ENCODE results near the gene PTH2R.
"Not testable (repeated sequence)": the region's sequence is repeated elsewhere in the genome, so short reads cannot be mapped to it uniquely, and the experiment has no call there.

The PTH2R gene

GRCh38 chr2:208437755-208438154, 31.2 kb downstream of the PTH2R start:
- no peaks in the 10 kb centered on the region for H3K9me3 Mint-ChIP-seq
- DNase-seq (no peak), ATAC-seq (replicated peaks) (no peak)
- H3K27ac Mint-ChIP-seq = no peak overlapping the region
- H3K27me3 Mint-ChIP-seq = peaks cover 3 to 5% of the 10 kb centered on the region in 2 donors
- no peaks in the 10 kb centered on the region for H3K4me1 Mint-ChIP-seq
- no peaks in the 10 kb centered on the region for H3K36me3 Mint-ChIP-seq
- no peak overlapping the region for H3K4me3 Mint-ChIP-seq

- DNase-seq = no peak
- no peak for ATAC-seq (replicated peaks)
- Mint-ChIP-seq H3K9me3 (no peaks in the 10 kb centered on the region), H3K36me3 (no peaks in the 10 kb centered on the region), H3K27ac (no peak overlapping the region), H3K4me1 (no peaks in the 10 kb centered on the region), H3K4me3 (no peak overlapping the region), H3K27me3 (no peaks in the 10 kb centered on the region)
Measured at GRCh38 chr2:208440716-208441115, 34.1 kb downstream of the PTH2R start.

GRCh38 chr2:208441951-208442350, 35.4 kb downstream of the PTH2R start:
- no peaks in the 10 kb centered on the region for H3K27me3 Mint-ChIP-seq
- no peak for ATAC-seq (replicated peaks)
- H3K27ac Mint-ChIP-seq = no peak overlapping the region

GRCh38 chr2:208447447-208447846, 40.9 kb downstream of the PTH2R start:
- not testable (repeated sequence) for H3K27ac Mint-ChIP-seq; H3K36me3 Mint-ChIP-seq; H3K9me3 Mint-ChIP-seq; H3K27me3 Mint-ChIP-seq; H3K4me1 Mint-ChIP-seq; H3K4me3 Mint-ChIP-seq; DNase-seq; ATAC-seq (replicated peaks)

More at GRCh38 chr2:208441951-208442350, 35.4 kb downstream of the PTH2R start:
- DNase-seq = no peak
- no peaks in the 10 kb centered on the region for H3K4me1 Mint-ChIP-seq
- H3K4me3 Mint-ChIP-seq = no peak overlapping the region
- no peaks in the 10 kb centered on the region for H3K36me3 Mint-ChIP-seq
- H3K9me3 Mint-ChIP-seq = no peaks in the 10 kb centered on the region

GRCh38 chr2:208451061-208451460, 44.5 kb downstream of the PTH2R start:
- Mint-ChIP-seq H3K9me3 (no peaks in the 10 kb centered on the region), H3K27ac (no peak overlapping the region), H3K4me3 (no peak overlapping the region), H3K27me3 (peaks cover 0 to 6% of the 10 kb centered on the region in 2 donors), H3K4me1 (no peaks in the 10 kb centered on the region), H3K36me3 (no peaks in the 10 kb centered on the region)
- no peak for ATAC-seq (replicated peaks)
- DNase-seq = no peak

- H3K27ac Mint-ChIP-seq = no peak overlapping the region
- peaks cover 3 to 5% of the 10 kb centered on the region in 2 donors for H3K9me3 Mint-ChIP-seq
- no peaks in the 10 kb centered on the region for H3K36me3 Mint-ChIP-seq
- peaks cover 6 to 18% of the 10 kb centered on the region in 2 donors for H3K27me3 Mint-ChIP-seq
- no peak overlapping the region for H3K4me3 Mint-ChIP-seq
- DNase-seq (no peak), ATAC-seq (replicated peaks) (no peak)
- no peaks in the 10 kb centered on the region for H3K4me1 Mint-ChIP-seq
Measured at GRCh38 chr2:208454861-208455260, 48.3 kb downstream of the PTH2R start.

- H3K9me3 Mint-ChIP-seq = peaks cover 2 to 3% of the 10 kb centered on the region in 2 donors
- no peak overlapping the region for H3K27ac Mint-ChIP-seq
- no peaks in the 10 kb centered on the region for H3K4me1 Mint-ChIP-seq
- no peaks in the 10 kb centered on the region for H3K36me3 Mint-ChIP-seq
- DNase-seq (no peak), ATAC-seq (replicated peaks) (no peak)
- H3K27me3 Mint-ChIP-seq = peaks cover 16 to 21% of the 10 kb centered on the region in 2 donors
- H3K4me3 Mint-ChIP-seq = no peak overlapping the region
Measured at GRCh38 chr2:208463721-208464120, 57.1 kb downstream of the PTH2R start.

GRCh38 chr2:208464205-208464604, 57.6 kb downstream of the PTH2R start:
- ATAC-seq (replicated peaks) (no peak), DNase-seq (no peak)
- H3K9me3 Mint-ChIP-seq = no peaks in the 10 kb centered on the region
- H3K27me3 Mint-ChIP-seq = peaks cover 16 to 18% of the 10 kb centered on the region in 2 donors
- no peaks in the 10 kb centered on the region for H3K36me3 Mint-ChIP-seq
- H3K27ac Mint-ChIP-seq = no peak overlapping the region
- no peaks in the 10 kb centered on the region for H3K4me1 Mint-ChIP-seq
- H3K4me3 Mint-ChIP-seq = no peak overlapping the region

GRCh38 chr2:208466151-208466919, 59.7 kb downstream of the PTH2R start:
- Mint-ChIP-seq H3K4me1 (no peaks in the 10 kb centered on the region), H3K36me3 (peaks cover 0 to 5% of the 10 kb centered on the region in 2 donors), H3K27me3 (peaks cover 30 to 32% of the 10 kb centered on the region in 2 donors), H3K27ac (no peak overlapping the region), H3K9me3 (peaks cover 0 to 4% of the 10 kb centered on the region in 2 donors), H3K4me3 (no peak overlapping the region)
- peak; percentile 59 to 67 for ATAC-seq (replicated peaks)
- no peak for DNase-seq

- Mint-ChIP-seq H3K36me3 (peaks cover 0 to 5% of the 10 kb centered on the region in 2 donors), H3K4me3 (no peak overlapping the region), H3K27ac (no peak overlapping the region), H3K4me1 (no peaks in the 10 kb centered on the region), H3K9me3 (peaks cover 0 to 4% of the 10 kb centered on the region in 2 donors), H3K27me3 (peaks cover 30 to 32% of the 10 kb centered on the region in 2 donors)
- no peak for ATAC-seq (replicated peaks)
- no peak for DNase-seq
Measured at GRCh38 chr2:208466920-208467298, 60.3 kb downstream of the PTH2R start.

GRCh38 chr2:208467564-208467963, 61.0 kb downstream of the PTH2R start:
- no peak for DNase-seq
- H3K27ac Mint-ChIP-seq = no peak overlapping the region
- H3K4me1 Mint-ChIP-seq = no peaks in the 10 kb centered on the region
- no peak overlapping the region for H3K4me3 Mint-ChIP-seq
- H3K36me3 Mint-ChIP-seq = peaks cover 0 to 5% of the 10 kb centered on the region in 2 donors
- ATAC-seq (replicated peaks) = no peak
- H3K9me3 Mint-ChIP-seq = peaks cover 0 to 4% of the 10 kb centered on the region in 2 donors
- peaks cover 30 to 34% of the 10 kb centered on the region in 2 donors for H3K27me3 Mint-ChIP-seq

GRCh38 chr2:208477741-208478140, 71.1 kb downstream of the PTH2R start:
- no peak overlapping the region for H3K4me3 Mint-ChIP-seq
- H3K36me3 Mint-ChIP-seq = no peaks in the 10 kb centered on the region
- H3K27me3 Mint-ChIP-seq = peaks cover 5 to 11% of the 10 kb centered on the region in 2 donors
- no peak for ATAC-seq (replicated peaks)
- no peak for DNase-seq
- H3K9me3 Mint-ChIP-seq = peaks cover 0 to 8% of the 10 kb centered on the region in 2 donors
- H3K4me1 Mint-ChIP-seq = peaks cover 3 to 8% of the 10 kb centered on the region in 2 donors
- no peak overlapping the region for H3K27ac Mint-ChIP-seq

- H3K27ac Mint-ChIP-seq = no peak overlapping the region
Measured at GRCh38 chr2:208479342-208479741, 72.8 kb downstream of the PTH2R start.

GRCh38 chr2:208481945-208482344, 75.4 kb downstream of the PTH2R start:
- not testable (repeated sequence) for ATAC-seq (replicated peaks); H3K4me1 Mint-ChIP-seq; H3K36me3 Mint-ChIP-seq; H3K9me3 Mint-ChIP-seq; H3K27me3 Mint-ChIP-seq; H3K27ac Mint-ChIP-seq; DNase-seq; H3K4me3 Mint-ChIP-seq

More at GRCh38 chr2:208479342-208479741, 72.8 kb downstream of the PTH2R start:
- DNase-seq (no peak), ATAC-seq (replicated peaks) (no peak)
- H3K9me3 Mint-ChIP-seq = peaks cover 0 to 6% of the 10 kb centered on the region in 2 donors
- no peak overlapping the region for H3K4me3 Mint-ChIP-seq
- no peaks in the 10 kb centered on the region for H3K36me3 Mint-ChIP-seq
- H3K4me1 Mint-ChIP-seq = peaks cover 3 to 8% of the 10 kb centered on the region in 2 donors
- peaks cover 0 to 5% of the 10 kb centered on the region in 2 donors for H3K27me3 Mint-ChIP-seq

GRCh38 chr2:208482453-208483015, 75.9 kb downstream of the PTH2R start:
- not testable (repeated sequence) for H3K9me3 Mint-ChIP-seq; H3K27ac Mint-ChIP-seq; DNase-seq; ATAC-seq (replicated peaks); H3K4me3 Mint-ChIP-seq; H3K27me3 Mint-ChIP-seq; H3K4me1 Mint-ChIP-seq; H3K36me3 Mint-ChIP-seq
